ENCODE data around the gene NTN5. TPM values are rescaled to one million over a fixed set of nuclear protein-coding genes. Genes with fewer than 3 reads are reported as not detected.
A peak's percentile ranks its signal among the peaks of the same experiment; 100 is the strongest.

NTN5 gene
- total RNA-seq, 6 donors from 2014 or later = 0.57 to 3.1 (median 1.0) TPM; not detected in 1

DNA sequence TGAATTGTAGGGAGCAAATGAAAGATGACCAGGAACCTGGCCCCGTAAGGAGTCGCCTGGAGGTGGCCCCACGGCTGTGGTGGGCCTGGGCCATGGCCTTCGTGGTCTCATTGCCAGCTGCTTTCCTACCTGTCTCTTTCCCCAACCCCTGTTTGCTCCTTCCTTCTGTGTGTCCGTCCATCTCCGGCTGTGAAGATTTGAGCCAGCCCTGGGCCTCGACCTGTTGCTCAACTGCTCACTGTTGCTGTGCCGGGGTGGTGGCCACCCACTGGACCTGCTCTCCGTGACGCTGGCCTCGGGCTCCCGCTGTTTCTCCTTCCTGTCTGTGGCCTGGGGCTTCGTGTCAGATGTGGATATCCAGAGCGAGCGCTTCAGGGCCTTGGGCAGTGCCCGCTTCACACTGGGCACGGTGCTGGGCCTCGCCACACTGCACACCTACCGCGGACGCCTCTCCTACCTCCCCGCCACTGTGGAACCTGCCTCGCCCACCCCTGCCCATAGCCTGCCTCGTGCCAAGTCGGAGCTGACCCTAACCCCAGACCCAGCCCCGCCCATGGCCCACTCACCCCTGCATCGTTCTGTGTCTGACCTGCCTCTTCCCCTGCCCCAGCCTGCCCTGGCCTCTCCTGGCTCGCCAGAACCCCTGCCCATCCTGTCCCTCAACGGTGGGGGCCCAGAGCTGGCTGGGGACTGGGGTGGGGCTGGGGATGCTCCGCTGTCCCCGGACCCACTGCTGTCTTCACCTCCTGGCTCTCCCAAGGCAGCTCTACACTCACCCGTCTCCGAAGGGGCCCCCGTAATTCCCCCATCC, 44.1 kb downstream of the NTN5 start:
- Histone ChIP-seq H3K27me3 (no peaks in the 10 kb centered on the region), H3K4me3 (no peak overlapping the region), H3K36me3 (peaks cover 0 to 25% (median 6%) of the 10 kb centered on the region in 4 donors), H3K27ac (peak overlapping the region in 3 of 4 donors; percentile 23 to 94 (median 72)), H3K4me1 (peaks cover 45 to 58% (median 55%) of the 10 kb centered on the region in 4 donors), H3K9me3 (no peaks in the 10 kb centered on the region)
- 82 to 88% methylated on average over 28 to 33 of the region's 34 CpGs for WGBS, 2 donors
- TF ChIP-seq POLR2A (IDR thresholded peaks at IDR 0.05) (no peak), EP300 (IDR thresholded peaks at IDR 0.05) (no peak)
- ATAC-seq (ENCODE audit: low FRiP score in 2 of 2) (no peak), DNase-seq (peak in 1 of 2 donors; percentile 68)

DNA sequence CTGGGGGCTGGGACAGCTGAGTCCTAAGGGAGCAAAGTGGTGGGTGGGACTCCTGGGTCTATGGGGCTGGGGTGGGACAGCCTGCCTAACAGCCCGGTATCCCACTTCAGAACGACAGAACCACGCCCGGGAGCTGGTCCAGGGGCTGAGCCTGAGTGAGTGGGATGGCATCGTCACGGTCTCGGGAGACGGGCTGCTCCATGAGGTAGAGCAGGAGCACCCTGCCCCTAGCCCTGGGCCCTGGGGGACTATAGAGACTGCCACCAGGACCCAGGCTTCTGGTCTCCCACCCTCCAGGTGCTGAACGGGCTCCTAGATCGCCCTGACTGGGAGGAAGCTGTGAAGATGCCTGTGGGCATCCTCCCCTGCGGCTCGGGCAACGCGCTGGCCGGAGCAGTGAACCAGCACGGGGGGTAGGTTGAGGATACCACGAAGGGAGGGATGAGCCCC, 44.9 kb downstream of the NTN5 start:
- H3K27me3 ChIP-seq = no peaks in the 10 kb centered on the region
- peaks cover 45 to 58% (median 55%) of the 10 kb centered on the region in 4 donors for H3K4me1 ChIP-seq
- peaks cover 0 to 25% (median 6%) of the 10 kb centered on the region in 4 donors for H3K36me3 ChIP-seq
- TF ChIP-seq, protein P1, sequence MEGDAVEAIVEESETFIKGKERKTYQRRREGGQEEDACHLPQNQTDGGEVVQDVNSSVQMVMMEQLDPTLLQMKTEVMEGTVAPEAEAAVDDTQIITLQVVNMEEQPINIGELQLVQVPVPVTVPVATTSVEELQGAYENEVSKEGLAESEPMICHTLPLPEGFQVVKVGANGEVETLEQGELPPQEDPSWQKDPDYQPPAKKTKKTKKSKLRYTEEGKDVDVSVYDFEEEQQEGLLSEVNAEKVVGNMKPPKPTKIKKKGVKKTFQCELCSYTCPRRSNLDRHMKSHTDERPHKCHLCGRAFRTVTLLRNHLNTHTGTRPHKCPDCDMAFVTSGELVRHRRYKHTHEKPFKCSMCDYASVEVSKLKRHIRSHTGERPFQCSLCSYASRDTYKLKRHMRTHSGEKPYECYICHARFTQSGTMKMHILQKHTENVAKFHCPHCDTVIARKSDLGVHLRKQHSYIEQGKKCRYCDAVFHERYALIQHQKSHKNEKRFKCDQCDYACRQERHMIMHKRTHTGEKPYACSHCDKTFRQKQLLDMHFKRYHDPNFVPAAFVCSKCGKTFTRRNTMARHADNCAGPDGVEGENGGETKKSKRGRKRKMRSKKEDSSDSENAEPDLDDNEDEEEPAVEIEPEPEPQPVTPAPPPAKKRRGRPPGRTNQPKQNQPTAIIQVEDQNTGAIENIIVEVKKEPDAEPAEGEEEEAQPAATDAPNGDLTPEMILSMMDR (IDR thresholded peaks at IDR 0.05) = no peak
- TF ChIP-seq POLR2A (IDR thresholded peaks at IDR 0.05) (no peak), POLR2AphosphoS5 (IDR thresholded peaks at IDR 0.05) (no peak), EP300 (IDR thresholded peaks at IDR 0.05) (no peak)
- DNase-seq (no peak), ATAC-seq (ENCODE audit: low FRiP score in 2 of 2) (no peak)
- H3K27ac ChIP-seq = peak overlapping the region in 3 of 4 donors; percentile 17 to 72 (median 23)
- no peaks in the 10 kb centered on the region for H3K9me3 ChIP-seq
- 90% methylated on average over 2 to 16 of the region's 17 CpGs for WGBS, 2 donors
- no peak overlapping the region for H3K4me3 ChIP-seq

GRCh38 chr19:48627201-48627864, 45.5 kb downstream of the NTN5 start:
- ATAC-seq (ENCODE audit: low FRiP score in 2 of 2) = no peak
- WGBS, 2 donors = 80 to 82% methylated on average over 1 to 6 of the region's 6 CpGs
- peak overlapping the region in 1 of 4 donors; percentile 17 for H3K27ac ChIP-seq

GRCh38 chr19:48625891-48626327, 46.9 kb downstream of the NTN5 start:
- 94 to 97% methylated on average over 19 to 21 of the region's 30 CpGs for WGBS, 2 donors
- H3K9me3 ChIP-seq = no peaks in the 10 kb centered on the region
- peak in 1 of 2 donors; percentile 86 for DNase-seq
- peaks cover 0 to 25% (median 9%) of the 10 kb centered on the region in 4 donors for H3K36me3 ChIP-seq
- H3K27me3 ChIP-seq = no peaks in the 10 kb centered on the region
- H3K4me1 ChIP-seq = peaks cover 26 to 46% (median 39%) of the 10 kb centered on the region in 4 donors
- no peak for ATAC-seq (ENCODE audit: low FRiP score in 2 of 2)
- H3K27ac ChIP-seq = peak overlapping the region in 1 of 4 donors; percentile 87
- no peak overlapping the region for H3K4me3 ChIP-seq
- TF ChIP-seq POLR2A (IDR thresholded peaks at IDR 0.05) (no peak), EP300 (IDR thresholded peaks at IDR 0.05) (no peak), POLR2AphosphoS5 (IDR thresholded peaks at IDR 0.05) (no peak)
- TF ChIP-seq, protein P1 (IDR thresholded peaks at IDR 0.05) = no peak

More at GRCh38 chr19:48627201-48627864, 45.5 kb downstream of the NTN5 start:
- Histone ChIP-seq H3K4me3 (no peak overlapping the region), H3K9me3 (no peaks in the 10 kb centered on the region), H3K4me1 (peaks cover 41 to 55% (median 52%) of the 10 kb centered on the region in 4 donors), H3K36me3 (peaks cover 0 to 25% (median 6%) of the 10 kb centered on the region in 4 donors), H3K27me3 (no peaks in the 10 kb centered on the region)
- TF ChIP-seq POLR2AphosphoS5 (IDR thresholded peaks at IDR 0.05) (no peak), POLR2A (IDR thresholded peaks at IDR 0.05) (no peak), EP300 (IDR thresholded peaks at IDR 0.05) (no peak)
- TF ChIP-seq, protein P1 (IDR thresholded peaks at IDR 0.05) = no peak
- no peak for DNase-seq

Data from upper lobe of left lung (tissue), 6 donors.